Stimulated activated naive CD8-positive, alpha-beta T cell treated with anti-CD3 and anti-CD28 coated beads, Interleukin-15, Interleukin-2, amounts not matched to agents 100 ng/mL and 50 ng/mL, for 24 hours (primary cell): ENCODE results near the gene PITPNM2.

ENCODE experiments used
- H3K27ac Mint-ChIP-seq: one replicate; pipeline ENCODE4 v1.8.0; 2021; ENCODE audit warnings: mild to moderate bottlenecking, mixed read lengths
- H3K27me3 Mint-ChIP-seq: one replicate; pipeline ENCODE4 v1.8.0; 2021; ENCODE audit warnings: mixed read lengths
- H3K36me3 Mint-ChIP-seq: one replicate; pipeline ENCODE4 v1.8.0; 2021; ENCODE audit warnings: low read depth, mixed read lengths
- H3K4me1 Mint-ChIP-seq: one replicate; pipeline ENCODE4 v1.8.0; 2021; ENCODE audit warnings: low read depth, mixed read lengths
- H3K4me3 Mint-ChIP-seq: one replicate; pipeline ENCODE4 v1.8.0; 2021; ENCODE audit warnings: mild to moderate bottlenecking, mixed read lengths
- H3K9me3 Mint-ChIP-seq: one replicate; pipeline ENCODE4 v1.8.0; 2021; ENCODE audit warnings: mixed read lengths

The PITPNM2 gene

DNA sequence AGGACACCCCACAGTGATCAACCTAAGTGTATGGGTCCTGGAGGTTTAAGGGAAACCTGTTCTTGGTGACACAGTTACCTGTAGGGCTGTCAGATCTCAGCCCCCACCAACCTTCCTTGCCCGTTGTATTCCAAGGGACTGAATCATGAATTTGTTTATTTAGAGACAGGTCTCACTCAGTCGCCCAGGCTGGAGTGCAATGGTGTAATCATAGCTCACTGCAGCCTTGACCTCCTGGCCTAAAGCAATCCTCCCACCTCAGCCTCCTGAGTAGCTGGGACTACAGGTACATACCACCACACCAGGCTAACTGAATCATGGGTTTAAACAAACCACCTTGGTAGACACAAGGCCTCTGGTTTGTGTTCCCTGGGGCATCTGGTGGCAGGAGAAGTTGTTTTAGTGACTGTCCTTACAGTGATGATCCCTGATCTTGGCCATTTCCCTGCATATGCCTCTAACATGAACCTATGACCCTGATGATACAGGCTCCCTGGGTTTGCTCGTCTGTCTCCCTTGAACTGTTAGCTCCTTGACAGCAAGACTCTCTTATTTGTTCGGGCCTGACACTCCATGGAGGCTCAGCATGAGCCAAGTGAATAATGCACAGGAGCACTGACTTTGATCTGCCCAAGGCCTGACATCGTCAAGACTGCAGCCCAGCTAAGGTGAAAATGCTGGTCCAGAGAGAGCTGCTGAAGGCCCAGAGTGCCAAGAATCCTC, 47.9 kb downstream of the PITPNM2 start:
- H3K27ac Mint-ChIP-seq = peak overlapping the region; percentile 73

DNA sequence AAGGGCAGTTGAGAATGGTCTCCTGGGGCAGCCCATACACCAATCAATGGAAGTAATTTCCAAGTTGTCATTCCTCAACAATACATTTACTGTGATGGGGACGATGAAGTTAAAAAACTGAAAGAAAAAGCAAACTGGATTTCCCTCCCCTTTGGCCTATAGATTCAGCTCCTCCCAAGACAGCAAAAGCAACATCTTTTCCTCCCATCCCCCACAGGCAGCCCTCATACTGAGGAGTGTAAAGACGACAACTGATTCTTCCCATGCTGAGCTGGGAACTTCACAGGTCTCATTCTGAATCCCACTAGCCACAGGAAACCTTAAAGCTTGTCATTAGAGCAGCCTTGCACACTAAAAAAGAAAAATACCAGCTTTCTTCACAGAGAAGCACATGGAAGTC, 48.5 kb downstream of the PITPNM2 start:
- H3K9me3 Mint-ChIP-seq = no peaks in the 10 kb centered on the region
- H3K4me3 Mint-ChIP-seq = no peak overlapping the region
- H3K27me3 Mint-ChIP-seq = no peaks in the 10 kb centered on the region
- peak overlapping the region; percentile 73 for H3K27ac Mint-ChIP-seq
- no peaks in the 10 kb centered on the region for H3K36me3 Mint-ChIP-seq
- H3K4me1 Mint-ChIP-seq = peaks cover 44% of the 10 kb centered on the region

More for the DNA sequence above, 47.9 kb downstream of the PITPNM2 start:
- Mint-ChIP-seq H3K36me3 (peaks cover 4% of the 10 kb centered on the region), H3K9me3 (no peaks in the 10 kb centered on the region), H3K4me1 (peaks cover 50% of the 10 kb centered on the region), H3K4me3 (no peak overlapping the region), H3K27me3 (no peaks in the 10 kb centered on the region)

DNA sequence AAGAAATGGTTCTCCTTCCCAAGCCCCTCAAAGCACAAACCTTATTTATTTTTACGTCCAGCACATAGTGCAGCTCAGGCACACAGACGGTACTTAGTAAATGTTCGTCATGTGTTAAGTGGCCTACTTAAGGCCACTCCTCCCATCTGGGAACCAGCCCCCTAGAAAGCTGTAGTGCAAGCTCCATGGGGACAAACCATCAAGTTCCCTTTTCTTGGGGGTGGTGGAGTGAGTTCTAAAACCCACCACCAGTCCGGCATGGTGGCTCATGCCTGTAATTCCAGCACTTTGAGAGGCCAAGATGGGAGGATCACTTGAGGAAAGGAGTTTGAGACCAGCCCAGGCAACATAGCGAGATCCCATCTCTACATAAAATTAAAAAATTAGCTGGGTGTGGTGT, 49.4 kb downstream of the PITPNM2 start:
- no peaks in the 10 kb centered on the region for H3K27me3 Mint-ChIP-seq
- H3K4me3 Mint-ChIP-seq = no peak overlapping the region
- no peaks in the 10 kb centered on the region for H3K9me3 Mint-ChIP-seq

More for the DNA sequence above, 49.4 kb downstream of the PITPNM2 start:
- H3K4me1 Mint-ChIP-seq = peaks cover 36% of the 10 kb centered on the region
- H3K36me3 Mint-ChIP-seq = no peaks in the 10 kb centered on the region
- H3K27ac Mint-ChIP-seq = no peak overlapping the region
